ENCODE results near the gene EDA. TPM values are rescaled to one million over a fixed set of nuclear protein-coding genes. Genes with fewer than 3 reads are reported as not detected.

The EDA gene
- total RNA-seq, 2 experiments from 2014 or later = 4.9 to 5.4 TPM

DNA sequence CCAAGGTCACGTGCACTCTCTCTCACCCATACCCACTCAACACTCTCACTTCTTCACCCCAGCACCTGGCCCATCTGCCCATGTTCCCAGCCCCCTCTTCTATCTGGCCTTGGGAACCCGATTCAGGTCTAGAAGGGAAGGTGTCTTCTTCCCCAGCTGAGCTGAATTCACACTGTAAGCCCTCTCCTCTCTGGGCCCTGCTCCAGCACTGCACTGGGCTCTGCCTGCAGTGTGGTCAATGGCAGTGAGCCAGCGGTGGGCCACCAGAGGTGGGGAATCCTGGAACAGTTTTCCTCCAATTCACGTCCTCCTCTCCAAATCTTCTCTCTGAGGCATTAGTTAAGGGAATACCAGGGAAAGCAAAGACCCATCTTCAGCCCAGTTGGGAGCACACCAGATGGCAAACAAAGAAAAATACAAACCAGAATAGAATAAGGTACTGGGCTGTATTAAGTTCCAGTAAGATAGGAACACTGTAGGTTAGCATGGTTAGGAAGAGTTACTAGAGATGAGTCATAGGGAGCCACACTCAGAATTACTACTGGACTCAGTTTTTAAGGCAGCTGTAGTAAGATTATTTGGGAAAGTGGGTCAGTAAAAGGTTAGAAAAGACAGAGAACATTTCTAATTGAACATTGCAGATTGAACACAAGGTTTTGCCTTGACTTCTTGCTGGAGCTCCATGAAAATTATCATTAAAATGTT lies 428.8 kb downstream of the EDA start:
- Mint-ChIP-seq H3K27ac (no peak overlapping the region), H3K36me3 (ENCODE audit: low read depth) (no peaks in the 10 kb centered on the region), H3K27me3 (peaks cover 4% of the 10 kb centered on the region), H3K4me1 (no peaks in the 10 kb centered on the region), H3K4me3 (no peak overlapping the region), H3K9me3 (no peaks in the 10 kb centered on the region)
- no peak for DNase-seq
- CTCF ChIA-PET = no interaction called here
- POLR2A ChIA-PET = no interaction called here

DNA sequence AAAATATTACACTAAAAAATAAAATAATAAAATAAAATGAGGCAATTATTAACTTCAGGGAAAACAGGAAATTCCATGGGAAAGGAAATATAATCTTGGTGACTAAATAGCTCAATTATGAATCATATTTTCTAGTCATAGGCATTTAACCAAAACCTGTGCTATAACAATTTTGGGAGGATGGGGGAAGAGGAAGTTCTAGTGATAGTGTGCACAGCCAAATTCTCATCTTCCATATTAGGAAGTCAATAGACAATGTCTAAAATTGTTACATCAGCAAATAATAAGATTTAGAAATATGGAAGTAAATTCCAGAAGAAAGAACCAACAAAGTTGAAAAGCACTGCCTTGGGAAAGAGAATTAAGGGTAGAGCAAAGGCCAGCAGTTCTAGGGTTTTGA lies 431.1 kb downstream of the EDA start:
- DNase-seq = no peak
- ChIA-PET POLR2A (no interaction called here), CTCF (no interaction called here)
- H3K27me3 Mint-ChIP-seq = peaks cover 4% of the 10 kb centered on the region
- no peak overlapping the region for H3K27ac Mint-ChIP-seq
- H3K4me3 Mint-ChIP-seq = no peak overlapping the region
- H3K9me3 Mint-ChIP-seq = no peaks in the 10 kb centered on the region
- H3K4me1 Mint-ChIP-seq = no peaks in the 10 kb centered on the region
- no peaks in the 10 kb centered on the region for H3K36me3 Mint-ChIP-seq (ENCODE audit: low read depth)

DNA sequence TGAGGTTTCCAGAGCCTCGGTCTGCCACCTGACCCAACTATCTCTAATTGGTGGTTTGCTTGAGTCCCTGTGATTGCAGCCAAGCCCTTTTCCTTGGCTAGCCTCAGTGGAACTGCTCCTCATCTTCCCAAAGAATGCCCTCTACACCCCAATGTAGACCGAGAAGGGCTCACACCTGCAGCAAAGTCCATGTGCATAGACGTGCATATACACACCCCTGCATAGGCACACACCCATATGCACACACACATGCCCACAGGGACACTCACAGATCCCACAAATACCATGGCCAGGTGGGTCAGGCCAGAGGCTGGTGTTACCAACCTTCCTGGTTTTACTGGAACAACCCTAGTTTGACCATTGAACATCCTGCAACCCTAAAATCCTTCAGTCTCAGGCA lies 433.5 kb downstream of the EDA start:
- H3K4me1 Mint-ChIP-seq = no peaks in the 10 kb centered on the region
- H3K4me3 Mint-ChIP-seq = no peak overlapping the region
- ChIA-PET POLR2A (no interaction called here), CTCF (no interaction called here)
- DNase-seq = no peak
- no peak overlapping the region for H3K27ac Mint-ChIP-seq
- peaks cover 4% of the 10 kb centered on the region for H3K27me3 Mint-ChIP-seq
- H3K9me3 Mint-ChIP-seq = no peaks in the 10 kb centered on the region
- H3K36me3 Mint-ChIP-seq (ENCODE audit: low read depth) = no peaks in the 10 kb centered on the region

DNA sequence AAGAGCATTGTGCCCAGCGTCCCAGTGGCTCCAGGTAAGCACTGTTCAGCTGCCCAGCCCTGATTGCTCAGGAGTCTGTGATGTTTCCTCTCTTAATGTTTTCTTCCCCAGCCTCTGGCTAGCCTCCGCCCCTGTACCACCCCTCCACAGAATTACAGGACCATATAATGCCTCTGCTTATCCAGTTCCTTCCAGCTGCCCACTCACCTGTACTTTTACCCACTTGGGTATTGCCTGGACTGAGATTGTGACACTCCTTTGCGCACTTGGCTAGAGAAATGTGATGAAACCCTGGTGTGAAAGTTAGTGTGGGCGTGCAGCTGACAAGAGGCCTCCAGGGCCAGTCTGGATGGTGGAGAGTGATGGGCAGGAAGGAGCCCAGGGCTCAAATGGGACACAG lies 434.0 kb downstream of the EDA start, which contains the start of gene AWAT2:
Gene AWAT2, minus strand, starts transcription at position 14 of the 400 bp plus-strand sequence. Its CDS starts 6 bp downstream, at position 8.
- no peak within 1 kb of the TSS for H3K4me3 Mint-ChIP-seq
- H3K4me1 Mint-ChIP-seq = no peaks in the 10 kb centered on the region
- H3K27me3 Mint-ChIP-seq = peaks cover 1% of the 10 kb centered on the region
- H3K36me3 Mint-ChIP-seq (ENCODE audit: low read depth) = no peaks in the 10 kb centered on the region
- H3K9me3 Mint-ChIP-seq = no peaks in the 10 kb centered on the region
- POLR2A ChIA-PET = no interaction called here
- no peak within 1 kb of the TSS for H3K27ac Mint-ChIP-seq
- no peak for DNase-seq
- CTCF ChIA-PET = no interaction called here

DNA sequence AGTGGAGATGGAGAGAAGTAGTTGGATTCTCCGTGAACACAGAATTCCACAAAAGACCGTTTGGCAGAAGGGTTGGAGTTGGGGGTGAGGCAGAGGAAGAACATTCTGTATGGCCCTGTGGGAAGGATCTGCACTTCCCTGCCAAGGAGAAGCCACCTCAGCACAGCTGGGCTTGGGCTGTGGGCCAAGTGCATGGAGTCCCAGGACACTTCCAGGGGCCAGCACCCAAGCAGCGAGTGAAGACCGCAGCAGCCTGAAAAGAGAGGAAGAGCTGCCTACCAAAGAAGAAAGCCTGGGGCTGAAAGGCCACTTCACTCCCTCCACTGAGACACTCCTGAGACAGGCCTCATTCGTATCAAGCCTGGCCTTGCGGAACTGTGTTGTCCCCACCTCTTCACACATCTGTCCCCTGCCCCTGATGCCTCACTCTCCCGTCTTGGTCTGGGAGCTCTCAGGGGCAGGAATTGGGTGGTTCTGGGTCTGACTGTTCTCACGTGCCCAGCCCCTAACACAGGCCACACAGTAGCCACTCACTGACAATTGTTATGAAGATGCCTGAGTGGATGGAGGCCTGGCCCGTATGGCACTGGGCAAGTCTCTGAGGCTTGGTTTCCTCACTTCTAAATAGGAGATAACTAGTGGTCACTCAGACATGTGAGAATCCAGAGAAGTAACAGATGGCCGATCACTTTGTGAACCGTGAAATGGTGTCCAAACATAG lies 437.1 kb downstream of the EDA start:
- POLR2A ChIA-PET = no interaction called here
- Mint-ChIP-seq H3K27me3 (peaks cover 2% of the 10 kb centered on the region), H3K4me1 (no peaks in the 10 kb centered on the region), H3K36me3 (ENCODE audit: low read depth) (no peaks in the 10 kb centered on the region), H3K27ac (no peak overlapping the region), H3K4me3 (no peak overlapping the region), H3K9me3 (no peaks in the 10 kb centered on the region)
- DNase-seq = no peak
- CTCF ChIA-PET = no interaction called here

DNA sequence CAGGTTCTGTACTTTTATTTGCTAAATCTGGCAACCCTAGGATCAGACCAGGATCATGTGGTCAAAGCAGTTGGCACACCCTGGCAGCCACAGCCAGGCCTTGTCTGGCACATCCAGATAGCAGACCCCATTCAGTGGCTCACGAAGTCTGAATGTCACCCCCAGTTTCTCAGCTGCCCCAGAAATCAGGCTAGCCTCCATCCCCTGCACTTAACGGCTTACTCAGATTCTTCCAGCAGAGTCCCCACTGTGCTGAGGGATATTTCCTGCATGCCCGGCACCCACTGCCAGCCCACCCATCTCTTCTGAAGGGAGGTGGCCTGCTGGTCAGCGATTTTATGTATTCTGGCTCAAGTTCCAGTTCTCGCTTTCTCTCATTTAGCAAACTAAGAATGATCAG lies 438.5 kb downstream of the EDA start:
- Mint-ChIP-seq H3K9me3 (no peaks in the 10 kb centered on the region), H3K36me3 (ENCODE audit: low read depth) (no peaks in the 10 kb centered on the region), H3K27me3 (peaks cover 3% of the 10 kb centered on the region), H3K27ac (no peak overlapping the region), H3K4me3 (no peak overlapping the region), H3K4me1 (no peaks in the 10 kb centered on the region)
- CTCF ChIA-PET = no interaction called here
- DNase-seq = no peak
- POLR2A ChIA-PET = no interaction called here

DNA sequence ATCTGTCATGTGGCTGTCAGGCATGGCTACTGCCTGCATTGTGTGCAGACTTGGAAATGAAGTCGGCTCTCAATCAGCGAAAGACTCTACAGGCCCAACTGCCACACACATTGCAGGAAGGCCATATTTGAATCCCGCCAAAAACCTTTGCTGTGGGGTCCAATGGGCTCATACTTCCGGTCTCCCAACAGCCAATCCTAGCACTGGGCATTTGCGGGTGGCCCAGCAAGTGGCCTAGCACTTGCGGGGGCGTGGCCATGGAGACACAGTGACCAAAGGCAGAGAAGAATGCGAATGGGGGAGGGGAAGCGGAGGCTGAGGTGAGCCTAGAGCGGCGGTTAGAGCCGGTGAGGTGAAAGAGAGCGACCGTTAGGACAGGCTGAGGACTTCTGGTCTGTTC lies 446.2 kb downstream of the EDA start, which contains the start of gene OTUD6A:
Gene OTUD6A, plus strand, starts transcription at position 382 of the 400 bp plus-strand sequence. CDS start 68 bp downstream, outside the sequence.
- no peak within 1 kb of the TSS for H3K4me3 Mint-ChIP-seq
- peaks cover 3% of the 10 kb centered on the region for H3K27me3 Mint-ChIP-seq
- H3K27ac Mint-ChIP-seq = no peak within 1 kb of the TSS
- POLR2A ChIA-PET = no interaction called here
- H3K36me3 Mint-ChIP-seq (ENCODE audit: low read depth) = no peaks in the 10 kb centered on the region
- no peaks in the 10 kb centered on the region for H3K9me3 Mint-ChIP-seq
- H3K4me1 Mint-ChIP-seq = no peaks in the 10 kb centered on the region
- DNase-seq = no peak
- CTCF ChIA-PET = no interaction called here

DNA sequence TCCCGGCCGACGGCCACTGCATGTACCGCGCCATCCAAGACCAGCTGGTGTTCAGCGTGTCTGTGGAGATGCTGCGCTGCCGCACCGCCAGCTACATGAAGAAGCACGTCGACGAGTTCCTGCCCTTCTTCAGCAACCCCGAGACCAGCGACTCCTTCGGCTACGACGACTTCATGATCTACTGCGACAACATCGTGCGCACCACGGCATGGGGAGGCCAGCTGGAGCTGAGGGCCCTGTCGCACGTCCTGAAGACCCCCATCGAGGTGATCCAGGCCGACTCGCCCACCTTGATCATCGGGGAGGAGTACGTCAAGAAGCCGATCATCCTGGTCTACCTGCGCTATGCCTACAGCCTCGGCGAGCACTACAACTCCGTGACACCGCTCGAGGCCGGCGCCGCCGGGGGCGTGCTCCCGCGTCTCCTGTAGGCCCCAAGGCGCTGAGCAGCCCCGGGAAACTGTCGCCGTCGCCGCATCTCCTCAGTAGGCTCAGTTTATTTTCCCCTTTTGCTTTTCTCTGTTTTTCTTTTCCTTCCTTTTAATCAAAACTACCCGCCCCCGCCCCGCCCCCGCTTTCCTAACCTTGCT lies 447.1 kb downstream of the EDA start:
- Mint-ChIP-seq H3K4me3 (no peak overlapping the region), H3K4me1 (no peaks in the 10 kb centered on the region), H3K27ac (no peak overlapping the region), H3K27me3 (peaks cover 2% of the 10 kb centered on the region), H3K9me3 (no peaks in the 10 kb centered on the region), H3K36me3 (ENCODE audit: low read depth) (no peaks in the 10 kb centered on the region)
- DNase-seq = no peak
- POLR2A ChIA-PET = no interaction called here
- CTCF ChIA-PET = no interaction called here

DNA sequence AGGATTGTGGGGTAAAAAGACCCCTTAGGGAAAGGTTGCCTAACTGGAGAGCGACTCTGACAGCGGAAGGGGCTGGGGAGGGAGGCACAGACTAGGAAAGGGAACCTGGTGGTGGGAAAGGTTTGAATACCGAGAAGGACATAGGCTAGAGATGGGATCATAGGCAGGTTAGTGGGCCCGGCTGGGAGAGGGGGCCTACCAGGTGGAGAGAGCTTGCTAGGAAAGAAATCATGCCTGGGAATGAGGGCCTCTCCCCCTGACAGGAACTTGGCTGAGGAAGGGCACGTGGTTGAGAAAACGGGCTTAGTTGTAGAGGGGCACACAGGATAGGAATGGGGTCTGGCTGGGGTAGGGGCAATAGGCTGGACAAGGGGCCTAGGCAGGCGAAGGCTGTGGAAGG lies 450.7 kb downstream of the EDA start:
- DNase-seq = no peak
- ChIA-PET POLR2A (no interaction called here), CTCF (no interaction called here)
- Mint-ChIP-seq H3K27ac (no peak overlapping the region), H3K4me1 (no peaks in the 10 kb centered on the region), H3K4me3 (no peak overlapping the region), H3K9me3 (no peaks in the 10 kb centered on the region), H3K27me3 (no peaks in the 10 kb centered on the region), H3K36me3 (ENCODE audit: low read depth) (no peaks in the 10 kb centered on the region)

DNA sequence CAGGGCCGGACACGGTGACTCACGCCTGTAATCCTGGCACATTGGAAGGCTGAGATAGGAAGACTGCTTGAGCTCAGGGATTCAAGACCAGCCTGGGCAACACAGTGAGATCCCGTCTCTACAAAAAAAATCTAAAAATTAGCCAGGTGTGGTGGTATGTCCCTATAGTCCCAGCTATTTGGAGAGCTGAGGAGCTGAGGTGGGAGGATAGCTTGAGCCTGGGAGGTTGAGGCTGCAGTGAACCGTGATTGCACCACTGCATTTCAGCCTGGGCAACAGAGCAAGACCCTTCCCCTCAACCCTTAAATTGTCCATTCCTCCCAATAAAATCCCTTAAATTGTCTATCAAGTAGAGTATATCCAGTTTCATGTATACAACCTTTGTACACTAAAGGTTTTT lies 463.4 kb downstream of the EDA start:
- CTCF ChIA-PET = no interaction called here
- H3K4me1 Mint-ChIP-seq = no peaks in the 10 kb centered on the region
- POLR2A ChIA-PET = no interaction called here
- no peak for DNase-seq
- H3K27ac Mint-ChIP-seq = no peak overlapping the region
- H3K36me3 Mint-ChIP-seq (ENCODE audit: low read depth) = no peaks in the 10 kb centered on the region
- no peak overlapping the region for H3K4me3 Mint-ChIP-seq
- H3K9me3 Mint-ChIP-seq = no peaks in the 10 kb centered on the region
- H3K27me3 Mint-ChIP-seq = peaks cover 1% of the 10 kb centered on the region

DNA sequence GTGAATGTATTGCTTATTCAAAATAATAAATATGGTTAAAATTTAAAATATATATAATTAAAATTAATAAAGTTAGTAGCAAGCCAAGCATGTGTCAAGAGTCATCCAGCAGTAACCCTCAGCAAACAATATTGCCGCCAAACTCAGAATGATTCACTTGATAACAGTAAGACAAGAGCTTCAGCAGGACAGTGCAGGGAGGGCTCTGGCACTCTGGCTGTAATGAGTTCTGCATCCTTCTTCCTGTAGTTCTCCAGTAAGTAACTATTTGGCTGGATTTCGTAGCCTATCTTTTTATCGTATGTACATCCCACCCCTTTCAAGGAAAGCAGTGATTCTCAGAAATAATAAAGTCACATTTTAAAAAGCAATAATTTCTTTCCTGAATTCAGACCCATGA lies 464.0 kb downstream of the EDA start:
- peaks cover 1% of the 10 kb centered on the region for H3K27me3 Mint-ChIP-seq
- ChIA-PET CTCF (no interaction called here), POLR2A (no interaction called here)
- H3K9me3 Mint-ChIP-seq = no peaks in the 10 kb centered on the region
- H3K36me3 Mint-ChIP-seq (ENCODE audit: low read depth) = no peaks in the 10 kb centered on the region
- no peaks in the 10 kb centered on the region for H3K4me1 Mint-ChIP-seq
- H3K27ac Mint-ChIP-seq = no peak overlapping the region
- DNase-seq = no peak
- no peak overlapping the region for H3K4me3 Mint-ChIP-seq

DNA sequence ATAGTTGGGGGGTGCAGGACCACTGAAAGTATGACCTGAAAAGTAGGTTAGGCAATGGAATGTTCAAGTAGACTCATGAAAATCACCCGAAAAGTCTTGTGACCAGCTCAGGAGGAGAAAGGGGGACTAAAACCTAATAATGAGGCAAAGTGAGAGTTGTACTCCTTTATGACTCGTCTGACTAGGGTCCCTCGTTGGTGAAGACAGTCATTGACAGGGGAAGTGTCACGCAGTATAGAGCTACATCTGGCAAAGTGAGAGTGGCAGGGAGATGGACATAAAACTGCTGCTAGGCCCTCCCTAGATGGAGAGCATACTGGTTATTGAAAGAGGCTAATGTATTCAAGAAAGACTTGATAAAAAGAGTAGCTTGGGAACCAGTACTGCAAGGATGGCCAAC lies 466.8 kb downstream of the EDA start:
- ChIA-PET POLR2A (no interaction called here), CTCF (interaction anchor here (1.1 kb wide), 1 partner anchor 15 kb away, joined by 4 read pairs; no protein-coding TSS in a partner anchor)
- H3K27me3 Mint-ChIP-seq = peaks cover 1% of the 10 kb centered on the region
- no peak overlapping the region for H3K4me3 Mint-ChIP-seq
- no peaks in the 10 kb centered on the region for H3K4me1 Mint-ChIP-seq
- DNase-seq = no peak
- H3K36me3 Mint-ChIP-seq (ENCODE audit: low read depth) = no peaks in the 10 kb centered on the region
- H3K9me3 Mint-ChIP-seq = no peaks in the 10 kb centered on the region
- no peak overlapping the region for H3K27ac Mint-ChIP-seq

DNA sequence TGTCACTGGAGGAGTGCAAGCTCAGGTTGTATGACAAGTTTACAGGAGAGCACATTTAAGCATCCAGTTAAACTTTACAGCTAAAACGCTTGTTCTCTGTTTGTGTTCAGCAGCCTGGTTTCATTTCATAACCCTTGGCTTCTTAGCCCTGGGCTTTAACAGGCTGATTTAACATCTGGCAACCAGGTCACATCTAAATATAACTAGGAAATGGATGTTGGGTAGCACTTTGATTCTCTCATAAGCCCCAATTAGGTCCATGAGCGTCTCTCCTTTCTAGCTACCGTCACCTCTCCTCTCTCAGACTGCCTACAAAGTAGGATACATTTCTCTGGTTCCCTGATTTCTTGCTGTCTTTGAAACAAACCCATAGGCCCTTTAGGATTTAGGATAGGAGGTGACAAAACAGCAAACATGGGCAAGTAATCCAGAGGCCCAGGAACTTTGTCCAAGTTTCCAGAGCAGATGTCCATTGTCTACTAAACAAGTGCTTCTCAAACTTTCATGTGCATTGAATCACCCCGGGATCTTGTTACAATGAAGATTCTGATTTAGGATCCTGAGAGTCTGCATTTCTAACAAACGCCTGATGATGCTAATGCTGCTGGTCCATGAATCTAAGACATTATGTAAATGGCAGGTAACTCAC lies 468.8 kb downstream of the EDA start:
- no peaks in the 10 kb centered on the region for H3K36me3 Mint-ChIP-seq (ENCODE audit: low read depth)
- H3K27me3 Mint-ChIP-seq = no peaks in the 10 kb centered on the region
- ChIA-PET POLR2A (no interaction called here), CTCF (no interaction called here)
- H3K9me3 Mint-ChIP-seq = no peaks in the 10 kb centered on the region
- no peak for DNase-seq
- no peak overlapping the region for H3K4me3 Mint-ChIP-seq
- H3K4me1 Mint-ChIP-seq = no peaks in the 10 kb centered on the region
- no peak overlapping the region for H3K27ac Mint-ChIP-seq
